Neural cell (in vitro differentiated cells): ENCODE results near the gene CYP27A1. TPM values are rescaled to one million over a fixed set of nuclear protein-coding genes. Genes with fewer than 3 reads are reported as not detected.

Experiments
- H2AFZ ChIP-seq: fragments of 200-600, 300-800 bp; sonication (generic), shearing (Covaris generic); 2 replicates; pipeline ENCODE4 v1.6.0; 2014; ENCODE audit warnings: low read depth, mild to moderate bottlenecking, antibody characterized with exemption, low read length, moderate library complexity
- H3F3A ChIP-seq: fragments of 200-600 bp; shearing (Covaris generic); 2 replicates; pipeline ENCODE4 v1.6.1; 2016; ENCODE audit warnings: mild to moderate bottlenecking, moderate library complexity, mixed read lengths, antibody characterized with exemption, low read length; ENCODE audit not compliant: insufficient read depth, poor library complexity, severe bottlenecking
- H3K27ac ChIP-seq: fragments of 200-600, 300-800 bp; sonication (generic), shearing (Covaris generic); 2 replicates; pipeline ENCODE4 v1.5.1; 2014; ENCODE audit warnings: mild to moderate bottlenecking, low read length, moderate library complexity
- H3K27me3 ChIP-seq: fragments of 300-800, 200-600 bp; sonication (generic), shearing (Covaris generic); 2 replicates; pipeline ENCODE4 v1.6.0; 2014; ENCODE audit warnings: mild to moderate bottlenecking, low read depth, low read length, moderate library complexity; ENCODE audit not compliant: insufficient read depth
- H3K36me3 ChIP-seq: fragments of 300-800, 200-600 bp; sonication (generic), shearing (Covaris generic); 2 replicates; pipeline ENCODE4 v1.5.1; 2014; ENCODE audit warnings: mild to moderate bottlenecking, antibody characterized with exemption, low read length, moderate library complexity; ENCODE audit not compliant: insufficient read depth
- H3K4me2 ChIP-seq: fragments of 300-800, 200-600 bp; sonication (generic), shearing (Covaris generic); 2 replicates; pipeline ENCODE4 v1.6.0; 2014; ENCODE audit warnings: mild to moderate bottlenecking, low read length
- H3K4me3 ChIP-seq: fragments of 300-800, 200-600 bp; sonication (generic), shearing (Covaris generic); 2 replicates; pipeline ENCODE4 v1.5.1; 2014; ENCODE audit warnings: mild to moderate bottlenecking, low read length, moderate library complexity
- H3K79me2 ChIP-seq: fragments of 200-600 bp; shearing (Covaris generic); replicated peaks from 2 replicates; pipeline ENCODE4 v1.6.0; 2014; ENCODE audit warnings: mild to moderate bottlenecking, low read length, moderate library complexity; ENCODE audit not compliant: insufficient read depth
- H3K9ac ChIP-seq: fragments of 300-800, 200-600 bp; sonication (generic), shearing (Covaris generic); 2 replicates; pipeline ENCODE4 v1.6.1; 2016; ENCODE audit warnings: mild to moderate bottlenecking, low read length, mixed read lengths
- H3K9me2 ChIP-seq: fragments of 200-600 bp; shearing (Covaris generic); 2 replicates; pipeline ENCODE4 v1.6.1; 2016; ENCODE audit warnings: mild to moderate bottlenecking, low read length, mixed read lengths; ENCODE audit not compliant: insufficient read depth
- H3K9me3 ChIP-seq: fragments of 200-600, 300-800 bp; sonication (generic), shearing (Covaris generic); 2 replicates; pipeline ENCODE4 v1.6.1; 2016; ENCODE audit warnings: mild to moderate bottlenecking, mixed run types, low read length, moderate library complexity, mixed read lengths
- H4K20me1 ChIP-seq: fragments of 200-600 bp; shearing (Covaris generic); 2 replicates; pipeline ENCODE4 v1.6.1; 2016; ENCODE audit warnings: mild to moderate bottlenecking, mixed run types; ENCODE audit not compliant: insufficient read depth
- CTCF ChIP-seq: fragments of 450-650 bp; IDR thresholded peaks from 2 replicates; pipeline ENCODE4 v1.5.1; 2014; ENCODE audit warnings: antibody characterized with exemption, mild to moderate bottlenecking, moderate library complexity; ENCODE audit not compliant: poor library complexity, severe bottlenecking
- EP300 ChIP-seq: fragments of 450-650 bp; conservative IDR thresholded peaks from 2 replicates; pipeline ENCODE4 v1.6.1; 2014; ENCODE audit warnings: antibody characterized with exemption, mild to moderate bottlenecking, moderate library complexity; ENCODE audit not compliant: poor library complexity, severe bottlenecking
- EZH2 ChIP-seq: fragments of 200-600, 300-800 bp; shearing (Covaris generic), sonication (generic); IDR thresholded peaks from 2 replicates; pipeline ENCODE4 v1.6.1; 2014; ENCODE audit warnings: antibody characterized with exemption, low read length, borderline replicate concordance, mild to moderate bottlenecking; ENCODE audit not compliant: insufficient read depth, poor library complexity, severe bottlenecking
- MXI1 ChIP-seq: fragments of 450-650 bp; conservative IDR thresholded peaks from 2 replicates; pipeline ENCODE4 v1.6.1; 2014; ENCODE audit warnings: antibody characterized with exemption, mild to moderate bottlenecking; ENCODE audit not compliant: poor library complexity, severe bottlenecking
- POLR2AphosphoS5 ChIP-seq: IDR thresholded peaks from 2 replicates; pipeline ENCODE4 v1.6.1; 2012
- RAD21 ChIP-seq: fragments of 450-650 bp; conservative IDR thresholded peaks from 2 replicates; pipeline ENCODE4 v1.6.1; 2014; ENCODE audit warnings: antibody characterized with exemption, mild to moderate bottlenecking, moderate library complexity
- REST ChIP-seq: IDR thresholded peaks from 2 replicates; pipeline ENCODE4 v1.6.1; 2012; ENCODE audit warnings: borderline replicate concordance
- polyA plus RNA-seq: library from polyadenylated mRNA; depleted of rRNA; stranded (reverse); fragments of >200 nt; gene quantifications from 2 replicates; pipeline ENCODE4 v1.2.3, GENCODE V29; 2014

Gene CYP27A1
- polyA plus RNA-seq, 1 donor from 2014 or later: not detected

- Histone ChIP-seq H3K4me3 (no peak overlapping the region), H3K36me3 (peaks cover 11% of the 10 kb centered on the region), H3K79me2 (no peaks in the 10 kb centered on the region), H2AFZ (no peak overlapping the region), H3F3A (no peaks in the 10 kb centered on the region), H3K9me2 (no peaks in the 10 kb centered on the region), H4K20me1 (no peaks in the 10 kb centered on the region), H3K9ac (no peak overlapping the region), H3K9me3 (no peaks in the 10 kb centered on the region), H3K27me3 (no peaks in the 10 kb centered on the region), H3K4me2 (no peak overlapping the region), H3K27ac (no peak overlapping the region)
- TF ChIP-seq POLR2AphosphoS5 (no peak), MXI1 (no peak), RAD21 (no peak), CTCF (no peak), EZH2 (no peak), REST (no peak)
These were observed 37.3 kb upstream of the CYP27A1 start for GRCh38 chr2:218744615-218745014.

- no peak overlapping the region for H3K4me3 ChIP-seq
- H3K9me3 ChIP-seq: no peaks in the 10 kb centered on the region
- H3K27me3 ChIP-seq: no peaks in the 10 kb centered on the region
- no peak overlapping the region for H3K27ac ChIP-seq
- H3K4me2 ChIP-seq: no peak overlapping the region
- TF ChIP-seq EP300: no peak
- no peak for TF ChIP-seq POLR2AphosphoS5
- TF ChIP-seq MXI1: no peak
- TF ChIP-seq RAD21: no peak
- no peak for TF ChIP-seq REST
- TF ChIP-seq EZH2: no peak
- no peak for TF ChIP-seq CTCF
- no peak overlapping the region for H2AFZ ChIP-seq
- no peaks in the 10 kb centered on the region for H3F3A ChIP-seq
- no peak overlapping the region for H3K9ac ChIP-seq
- H3K79me2 ChIP-seq: no peaks in the 10 kb centered on the region
- no peaks in the 10 kb centered on the region for H4K20me1 ChIP-seq
- H3K9me2 ChIP-seq: no peaks in the 10 kb centered on the region
- H3K36me3 ChIP-seq: peaks cover 6% of the 10 kb centered on the region
These were observed 36.8 kb upstream of the CYP27A1 start for GRCh38 chr2:218745160-218745558.
